Chondrocyte (in vitro differentiated cells): ENCODE data around the gene PUS3. TPM values are rescaled to one million over a fixed set of nuclear protein-coding genes. Genes with fewer than 3 reads are reported as not detected.

Experiments used
- DNase-seq: peaks from one replicate; pipeline ENCODE4 v3.0.0; 2021; ENCODE audit warnings: mixed read lengths, low spot score
- H3K27ac Mint-ChIP-seq: one replicate; pipeline ENCODE4 v1.8.0; 2021; ENCODE audit warnings: mild to moderate bottlenecking, moderate library complexity, mixed read lengths; ENCODE audit not compliant: unreplicated experiment
- H3K27me3 Mint-ChIP-seq: 2 replicates; pipeline ENCODE4 v1.8.0; 2021; ENCODE audit warnings: low read depth, mixed read lengths
- H3K36me3 Mint-ChIP-seq: 2 replicates; pipeline ENCODE4 v1.8.0; 2021; ENCODE audit warnings: low read depth, mixed read lengths
- H3K4me1 Mint-ChIP-seq: 2 replicates; pipeline ENCODE4 v1.8.0; 2021; ENCODE audit warnings: low read depth, mild to moderate bottlenecking, mixed read lengths
- H3K4me3 Mint-ChIP-seq: one replicate; pipeline ENCODE4 v1.8.0; 2021; ENCODE audit warnings: mild to moderate bottlenecking, moderate library complexity, mixed read lengths; ENCODE audit not compliant: unreplicated experiment
- H3K9me3 Mint-ChIP-seq: 2 replicates; pipeline ENCODE4 v1.8.0; 2021; ENCODE audit warnings: low read depth, mixed read lengths
- long read RNA-seq: library from polyadenylated mRNA; stranded (forward); transcript quantifications from one replicate; pipeline ENCODE4 v2.0.0, GENCODE V29; 2021
- total RNA-seq: library from RNA; stranded (reverse); gene quantifications from 3 replicates; pipeline ENCODE4 v1.2.1, GENCODE V29; 2021
- TF ChIP-seq, protein P1 (sequence below): fragments of 200-600 bp; sonication (generic); IDR thresholded peaks from 2 replicates; pipeline ENCODE4 v1.5.0; 2021; ENCODE audit warnings: antibody characterized with exemption, mild to moderate bottlenecking, moderate library complexity

PUS3 gene, protein sequence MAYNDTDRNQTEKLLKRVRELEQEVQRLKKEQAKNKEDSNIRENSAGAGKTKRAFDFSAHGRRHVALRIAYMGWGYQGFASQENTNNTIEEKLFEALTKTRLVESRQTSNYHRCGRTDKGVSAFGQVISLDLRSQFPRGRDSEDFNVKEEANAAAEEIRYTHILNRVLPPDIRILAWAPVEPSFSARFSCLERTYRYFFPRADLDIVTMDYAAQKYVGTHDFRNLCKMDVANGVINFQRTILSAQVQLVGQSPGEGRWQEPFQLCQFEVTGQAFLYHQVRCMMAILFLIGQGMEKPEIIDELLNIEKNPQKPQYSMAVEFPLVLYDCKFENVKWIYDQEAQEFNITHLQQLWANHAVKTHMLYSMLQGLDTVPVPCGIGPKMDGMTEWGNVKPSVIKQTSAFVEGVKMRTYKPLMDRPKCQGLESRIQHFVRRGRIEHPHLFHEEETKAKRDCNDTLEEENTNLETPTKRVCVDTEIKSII
- 7.7 to 10.0 TPM (median 8.4 TPM) in 3 replicates for total RNA-seq
- long read RNA-seq, transcript PUS3-201 (4 exons, 1,843 nt), result major isoform, 7 of 16 reads
- long read RNA-seq, partial matches to known transcripts, result 2 of 16 reads
- long read RNA-seq, other reads (novel, unspliced or antisense), result 2 of 16 reads

- DNase-seq, result peak; percentile 96
- Mint-ChIP-seq H3K27ac (peak within 1 kb of the TSS; percentile 93), H3K9me3 (no peaks in the 10 kb centered on the region), H3K36me3 (peaks cover 5% of the 10 kb centered on the region), H3K27me3 (peaks cover 31% of the 10 kb centered on the region), H3K4me3 (peak within 1 kb of the TSS; percentile 96), H3K4me1 (peaks cover 21% of the 10 kb centered on the region)
- TF ChIP-seq, protein P1, sequence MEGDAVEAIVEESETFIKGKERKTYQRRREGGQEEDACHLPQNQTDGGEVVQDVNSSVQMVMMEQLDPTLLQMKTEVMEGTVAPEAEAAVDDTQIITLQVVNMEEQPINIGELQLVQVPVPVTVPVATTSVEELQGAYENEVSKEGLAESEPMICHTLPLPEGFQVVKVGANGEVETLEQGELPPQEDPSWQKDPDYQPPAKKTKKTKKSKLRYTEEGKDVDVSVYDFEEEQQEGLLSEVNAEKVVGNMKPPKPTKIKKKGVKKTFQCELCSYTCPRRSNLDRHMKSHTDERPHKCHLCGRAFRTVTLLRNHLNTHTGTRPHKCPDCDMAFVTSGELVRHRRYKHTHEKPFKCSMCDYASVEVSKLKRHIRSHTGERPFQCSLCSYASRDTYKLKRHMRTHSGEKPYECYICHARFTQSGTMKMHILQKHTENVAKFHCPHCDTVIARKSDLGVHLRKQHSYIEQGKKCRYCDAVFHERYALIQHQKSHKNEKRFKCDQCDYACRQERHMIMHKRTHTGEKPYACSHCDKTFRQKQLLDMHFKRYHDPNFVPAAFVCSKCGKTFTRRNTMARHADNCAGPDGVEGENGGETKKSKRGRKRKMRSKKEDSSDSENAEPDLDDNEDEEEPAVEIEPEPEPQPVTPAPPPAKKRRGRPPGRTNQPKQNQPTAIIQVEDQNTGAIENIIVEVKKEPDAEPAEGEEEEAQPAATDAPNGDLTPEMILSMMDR, result peak; percentile 9
These were observed at the start of gene PUS3 for GRCh38 chr11:125902927-125903710. PUS3 (minus strand) TSS chr11:125903206; CDS start chr11:125896284, 6,922 bp downstream.

DNA sequence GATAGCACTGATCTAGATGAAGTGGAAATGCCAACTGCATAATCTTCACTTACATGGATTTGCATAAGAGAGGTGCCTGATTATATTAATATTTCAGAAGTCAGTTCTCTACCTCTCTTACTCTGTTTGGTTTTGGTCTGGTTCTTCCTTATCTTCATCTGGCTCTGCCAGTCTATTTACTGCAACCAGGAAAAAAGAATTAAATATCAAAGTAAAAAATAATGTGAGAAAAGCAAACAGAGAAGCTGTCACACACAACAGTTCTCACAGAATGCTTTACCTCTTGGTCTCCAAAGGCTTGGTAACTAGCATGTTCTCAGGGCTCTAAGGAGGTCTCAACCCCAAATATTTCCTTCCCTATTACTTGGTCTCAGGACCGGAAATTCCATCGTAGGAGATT is 49.6 kb upstream of the PUS3 start:
- DNase-seq, result no peak
- no peak overlapping the region for H3K27ac Mint-ChIP-seq
- no peak overlapping the region for H3K4me3 Mint-ChIP-seq
- H3K9me3 Mint-ChIP-seq, result no peaks in the 10 kb centered on the region
- H3K36me3 Mint-ChIP-seq, result peaks cover 9% of the 10 kb centered on the region
- TF ChIP-seq, protein P1, result no peak
- peaks cover 2% of the 10 kb centered on the region for H3K27me3 Mint-ChIP-seq
- peaks cover 9% of the 10 kb centered on the region for H3K4me1 Mint-ChIP-seq

DNA sequence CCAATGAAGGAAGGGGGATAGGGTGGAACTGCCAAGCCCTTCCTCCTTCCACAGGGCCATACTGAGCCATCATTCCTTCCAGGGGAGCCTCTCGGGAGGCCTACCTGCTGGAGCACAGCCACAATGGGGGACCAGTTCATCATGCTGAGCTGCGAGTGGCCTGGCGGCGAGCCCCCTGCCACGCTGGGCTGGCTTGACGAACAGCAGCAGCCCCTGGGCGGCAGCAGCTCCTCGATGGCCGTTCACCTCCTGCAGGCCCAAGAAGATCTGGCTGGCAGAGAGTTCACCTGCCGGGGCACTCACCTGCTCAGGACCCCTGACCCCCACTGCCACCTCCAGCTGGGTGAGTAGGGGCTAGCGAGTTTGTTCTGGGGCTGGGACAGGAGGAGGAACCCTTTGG is 48.7 kb upstream of the PUS3 start:
- Mint-ChIP-seq H3K4me1 (peaks cover 6% of the 10 kb centered on the region), H3K27ac (no peak overlapping the region), H3K27me3 (peaks cover 2% of the 10 kb centered on the region), H3K4me3 (no peak overlapping the region), H3K9me3 (no peaks in the 10 kb centered on the region), H3K36me3 (peaks cover 7% of the 10 kb centered on the region)
- DNase-seq, result no peak
- TF ChIP-seq, protein P1, result no peak

- H3K27ac Mint-ChIP-seq, result no peak overlapping the region
- no peaks in the 10 kb centered on the region for H3K4me1 Mint-ChIP-seq
- H3K4me3 Mint-ChIP-seq, result no peak overlapping the region
- H3K9me3 Mint-ChIP-seq, result no peaks in the 10 kb centered on the region
- TF ChIP-seq, protein P1, result no peak
- H3K27me3 Mint-ChIP-seq, result peaks cover 2% of the 10 kb centered on the region
- H3K36me3 Mint-ChIP-seq, result peaks cover 5% of the 10 kb centered on the region
- DNase-seq, result no peak
These were observed 48.0 kb upstream of the PUS3 start for GRCh38 chr11:125950696-125951651.
